ENCODE data around the gene SPATA31E1.
"Not testable (repeated sequence)": the region's sequence is repeated elsewhere in the genome, so short reads cannot be mapped to it uniquely, and the experiment has no call there.

SPATA31E1 gene

DNA sequence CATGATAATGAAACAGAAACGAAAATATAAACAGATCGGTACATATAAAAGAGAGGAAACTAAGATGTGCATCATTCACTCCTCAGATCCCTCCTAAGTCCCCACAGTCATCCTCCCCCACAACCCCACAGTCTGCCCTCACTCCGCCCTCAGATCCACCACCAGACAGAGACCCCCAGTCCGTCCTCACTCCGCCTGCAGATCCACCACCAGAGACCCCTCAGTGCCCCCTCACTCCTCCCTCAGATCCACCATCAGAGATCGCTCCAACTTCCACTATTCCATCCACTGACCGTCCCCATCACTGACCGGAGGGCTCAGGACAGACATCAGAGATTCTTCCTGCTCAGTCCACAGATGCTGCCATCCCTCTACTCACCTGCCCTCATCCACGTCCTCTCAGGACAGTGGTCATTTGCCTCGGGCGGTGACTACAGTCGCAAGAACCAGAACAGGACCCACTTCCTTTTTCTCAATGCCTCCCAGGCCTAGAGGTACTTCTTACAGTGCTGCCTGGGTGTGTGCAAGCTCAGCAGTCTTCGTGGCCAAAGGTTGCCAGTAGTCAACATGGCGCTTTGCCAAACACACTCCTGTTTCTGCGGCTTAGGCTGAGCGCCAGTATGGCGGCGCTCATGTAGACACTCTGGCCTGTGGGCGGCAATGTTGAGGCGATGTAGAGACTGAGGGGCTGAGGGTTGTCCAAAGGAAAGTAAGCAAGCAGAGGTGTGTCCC, 26.8 kb downstream of the SPATA31E1 start:
- Histone ChIP-seq H3F3A (ENCODE audit: insufficient read depth, low read length) (no peaks in the 10 kb centered on the region), H3K9ac (ENCODE audit: low read length) (no peak overlapping the region), H2AFZ (ENCODE audit: low read length) (no peak overlapping the region), H3K4me2 (ENCODE audit: low read length) (no peak overlapping the region), H3K4me3 (ENCODE audit: low read depth, low read length, poor library complexity, severe bottlenecking) (no peak overlapping the region), H3K4me1 (ENCODE audit: insufficient read depth, low read length, severe bottlenecking) (no peaks in the 10 kb centered on the region), H3K27ac (ENCODE audit: low read depth, low read length, poor library complexity, severe bottlenecking) (no peak overlapping the region), H3K9me2 (ENCODE audit: low read depth, low read length) (no peaks in the 10 kb centered on the region), H3K27me3 (ENCODE audit: insufficient read depth, low read length) (no peaks in the 10 kb centered on the region), H3K36me3 (ENCODE audit: insufficient read depth, low read length) (no peaks in the 10 kb centered on the region), H4K20me1 (ENCODE audit: insufficient read depth, low read length) (no peaks in the 10 kb centered on the region), H3K9me3 (ENCODE audit: low read length) (no peaks in the 10 kb centered on the region), H3K79me2 (ENCODE audit: insufficient read depth, low read length) (no peaks in the 10 kb centered on the region)
- TF ChIP-seq EZH2 (IDR thresholded peaks at IDR 0.05; ENCODE audit: borderline replicate concordance, low read length): no peak
- TF ChIP-seq, protein P1, sequence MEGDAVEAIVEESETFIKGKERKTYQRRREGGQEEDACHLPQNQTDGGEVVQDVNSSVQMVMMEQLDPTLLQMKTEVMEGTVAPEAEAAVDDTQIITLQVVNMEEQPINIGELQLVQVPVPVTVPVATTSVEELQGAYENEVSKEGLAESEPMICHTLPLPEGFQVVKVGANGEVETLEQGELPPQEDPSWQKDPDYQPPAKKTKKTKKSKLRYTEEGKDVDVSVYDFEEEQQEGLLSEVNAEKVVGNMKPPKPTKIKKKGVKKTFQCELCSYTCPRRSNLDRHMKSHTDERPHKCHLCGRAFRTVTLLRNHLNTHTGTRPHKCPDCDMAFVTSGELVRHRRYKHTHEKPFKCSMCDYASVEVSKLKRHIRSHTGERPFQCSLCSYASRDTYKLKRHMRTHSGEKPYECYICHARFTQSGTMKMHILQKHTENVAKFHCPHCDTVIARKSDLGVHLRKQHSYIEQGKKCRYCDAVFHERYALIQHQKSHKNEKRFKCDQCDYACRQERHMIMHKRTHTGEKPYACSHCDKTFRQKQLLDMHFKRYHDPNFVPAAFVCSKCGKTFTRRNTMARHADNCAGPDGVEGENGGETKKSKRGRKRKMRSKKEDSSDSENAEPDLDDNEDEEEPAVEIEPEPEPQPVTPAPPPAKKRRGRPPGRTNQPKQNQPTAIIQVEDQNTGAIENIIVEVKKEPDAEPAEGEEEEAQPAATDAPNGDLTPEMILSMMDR (IDR thresholded peaks at IDR 0.05; ENCODE audit: low read length): no peak

DNA sequence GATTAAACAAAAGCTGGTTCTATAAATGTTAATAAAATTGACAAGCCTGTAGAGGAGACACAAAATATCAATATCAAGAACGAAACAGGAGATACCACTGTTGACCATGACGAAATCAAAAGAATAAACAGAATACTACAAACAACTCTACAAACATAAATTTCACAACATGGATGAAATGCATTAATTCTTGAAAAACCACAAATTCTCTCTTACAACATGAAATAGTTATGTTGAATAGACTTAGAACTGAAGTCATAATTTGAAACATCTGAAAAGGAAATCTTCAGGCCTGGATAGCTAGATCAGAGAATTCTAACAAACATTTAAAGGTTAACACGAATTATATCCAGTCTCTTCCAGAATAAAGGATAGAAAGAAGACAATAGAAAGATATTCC, 28.1 kb downstream of the SPATA31E1 start:
- Histone ChIP-seq H3K9me2 (ENCODE audit: low read depth, low read length) (no peaks in the 10 kb centered on the region), H3K79me2 (ENCODE audit: insufficient read depth, low read length) (no peaks in the 10 kb centered on the region), H4K20me1 (ENCODE audit: insufficient read depth, low read length) (no peaks in the 10 kb centered on the region), H3K4me3 (ENCODE audit: low read depth, low read length, poor library complexity, severe bottlenecking) (no peak overlapping the region), H3K9me3 (ENCODE audit: low read length) (no peaks in the 10 kb centered on the region), H3K27me3 (ENCODE audit: insufficient read depth, low read length) (no peaks in the 10 kb centered on the region), H3K4me2 (ENCODE audit: low read length) (no peak overlapping the region), H3K9ac (ENCODE audit: low read length) (no peak overlapping the region), H2AFZ (ENCODE audit: low read length) (no peak overlapping the region), H3K27ac (ENCODE audit: low read depth, low read length, poor library complexity, severe bottlenecking) (no peak overlapping the region), H3K4me1 (ENCODE audit: insufficient read depth, low read length, severe bottlenecking) (no peaks in the 10 kb centered on the region), H3K36me3 (ENCODE audit: insufficient read depth, low read length) (no peaks in the 10 kb centered on the region), H3F3A (ENCODE audit: insufficient read depth, low read length) (no peaks in the 10 kb centered on the region)
- TF ChIP-seq, protein P1 (IDR thresholded peaks at IDR 0.05; ENCODE audit: low read length): no peak

DNA sequence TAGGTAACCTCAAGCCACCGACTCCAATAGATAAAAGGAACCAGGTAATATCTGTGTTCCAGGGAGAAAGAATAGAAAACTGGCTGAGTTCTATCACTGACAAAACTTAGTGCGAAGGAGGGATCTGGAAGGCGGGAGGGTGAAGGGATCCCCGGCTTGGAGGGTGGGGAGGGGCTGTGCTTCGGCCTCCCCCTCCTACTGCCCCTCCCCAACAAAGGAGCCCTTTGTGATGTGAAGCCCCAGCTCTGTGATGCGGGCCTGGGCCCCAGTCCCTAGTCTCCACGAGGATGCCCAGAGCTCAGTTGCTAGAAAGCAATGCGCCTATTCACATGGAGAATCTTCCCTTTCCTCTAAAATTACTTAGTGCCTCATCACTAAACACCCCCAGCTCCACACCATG, 35.0 kb downstream of the SPATA31E1 start, which contains the start of gene SPATA31C1:
TSS of gene SPATA31C1 (plus strand) at position 301 of the 400 bp plus-strand sequence.
- H3K36me3 ChIP-seq (ENCODE audit: insufficient read depth, low read length); H3K27me3 ChIP-seq (ENCODE audit: insufficient read depth, low read length); H4K20me1 ChIP-seq (ENCODE audit: insufficient read depth, low read length); H3F3A ChIP-seq (ENCODE audit: insufficient read depth, low read length); H3K4me1 ChIP-seq (ENCODE audit: insufficient read depth, low read length, severe bottlenecking); H3K9me3 ChIP-seq (ENCODE audit: low read length); H3K4me2 ChIP-seq (ENCODE audit: low read length); H3K79me2 ChIP-seq (ENCODE audit: insufficient read depth, low read length); H3K27ac ChIP-seq (ENCODE audit: low read depth, low read length, poor library complexity, severe bottlenecking); H3K9ac ChIP-seq (ENCODE audit: low read length); H3K4me3 ChIP-seq (ENCODE audit: low read depth, low read length, poor library complexity, severe bottlenecking); H3K9me2 ChIP-seq (ENCODE audit: low read depth, low read length); H2AFZ ChIP-seq (ENCODE audit: low read length): not testable (repeated sequence)

DNA sequence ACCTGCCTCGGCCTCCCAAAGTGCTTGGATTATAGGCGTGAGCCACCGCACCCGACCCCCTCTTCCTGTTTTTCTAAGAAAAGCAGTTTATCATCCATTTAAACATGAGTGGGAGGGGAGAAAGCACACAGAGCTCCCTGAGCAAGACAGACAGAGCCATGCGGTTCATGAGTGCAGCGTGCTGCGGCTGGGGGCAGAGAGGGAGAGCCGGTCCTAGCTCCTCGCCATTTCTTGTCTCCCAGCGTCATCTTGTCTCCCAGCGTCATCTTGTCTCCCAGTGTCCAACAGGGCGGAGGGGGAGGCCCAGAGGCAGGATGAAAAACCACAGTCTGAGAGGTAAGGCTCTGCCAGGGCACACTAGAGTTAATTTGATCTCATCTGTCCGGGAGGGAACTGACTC, 36.3 kb downstream of the SPATA31E1 start:
- H3K79me2 ChIP-seq (ENCODE audit: insufficient read depth, low read length); H4K20me1 ChIP-seq (ENCODE audit: insufficient read depth, low read length); H3K4me2 ChIP-seq (ENCODE audit: low read length); H3F3A ChIP-seq (ENCODE audit: insufficient read depth, low read length); H3K9me3 ChIP-seq (ENCODE audit: low read length); H3K36me3 ChIP-seq (ENCODE audit: insufficient read depth, low read length); H3K27me3 ChIP-seq (ENCODE audit: insufficient read depth, low read length); H3K9ac ChIP-seq (ENCODE audit: low read length); H3K27ac ChIP-seq (ENCODE audit: low read depth, low read length, poor library complexity, severe bottlenecking); H3K4me3 ChIP-seq (ENCODE audit: low read depth, low read length, poor library complexity, severe bottlenecking); H3K4me1 ChIP-seq (ENCODE audit: insufficient read depth, low read length, severe bottlenecking); H3K9me2 ChIP-seq (ENCODE audit: low read depth, low read length); H2AFZ ChIP-seq (ENCODE audit: low read length): not testable (repeated sequence)

DNA sequence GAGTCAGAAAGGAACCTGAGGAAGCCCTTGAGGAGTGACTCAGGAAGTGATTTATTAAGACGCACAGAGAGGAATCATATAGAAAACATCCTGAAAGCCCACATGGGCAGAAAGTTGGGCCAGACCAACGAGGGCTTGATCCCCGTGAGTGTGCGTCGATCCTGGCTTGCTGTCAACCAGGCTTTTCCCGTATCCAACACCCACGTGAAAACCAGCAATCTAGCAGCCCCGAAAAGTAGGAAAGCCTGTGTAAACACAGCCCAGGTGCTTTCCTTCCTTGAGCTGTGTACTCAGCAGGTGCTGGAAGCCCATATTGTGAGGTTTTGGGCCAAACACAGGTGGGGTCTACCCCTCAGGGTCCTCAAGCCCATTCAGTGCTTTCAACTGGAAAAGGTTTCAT, 38.9 kb downstream of the SPATA31E1 start:
- H3K9me3 ChIP-seq (ENCODE audit: low read length); H3K9me2 ChIP-seq (ENCODE audit: low read depth, low read length); H3K4me3 ChIP-seq (ENCODE audit: low read depth, low read length, poor library complexity, severe bottlenecking); H4K20me1 ChIP-seq (ENCODE audit: insufficient read depth, low read length); H3K4me1 ChIP-seq (ENCODE audit: insufficient read depth, low read length, severe bottlenecking); H2AFZ ChIP-seq (ENCODE audit: low read length); H3K27me3 ChIP-seq (ENCODE audit: insufficient read depth, low read length); H3K79me2 ChIP-seq (ENCODE audit: insufficient read depth, low read length); H3F3A ChIP-seq (ENCODE audit: insufficient read depth, low read length); H3K27ac ChIP-seq (ENCODE audit: low read depth, low read length, poor library complexity, severe bottlenecking); H3K9ac ChIP-seq (ENCODE audit: low read length); H3K4me2 ChIP-seq (ENCODE audit: low read length); H3K36me3 ChIP-seq (ENCODE audit: insufficient read depth, low read length): not testable (repeated sequence)

DNA sequence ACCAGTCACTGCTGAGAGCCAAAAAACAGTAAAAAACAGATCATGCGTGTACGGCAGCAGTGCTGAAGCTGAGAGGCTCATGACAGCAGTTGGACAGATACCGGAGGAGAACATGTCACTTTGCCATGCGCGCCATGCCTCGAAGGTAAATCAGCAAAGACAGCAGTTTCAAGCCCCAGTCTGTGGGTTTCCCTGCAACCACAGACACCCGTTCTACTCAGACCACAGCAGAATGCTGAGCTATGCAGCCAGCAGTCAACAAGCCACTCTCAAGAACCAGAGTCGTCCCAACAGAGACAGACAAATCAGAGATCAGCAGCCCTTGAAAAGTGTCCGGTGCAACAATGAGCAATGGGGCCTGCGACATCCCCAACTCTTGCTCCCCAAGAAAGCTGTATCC, 40.3 kb downstream of the SPATA31E1 start:
- not testable (repeated sequence) for H3K27ac ChIP-seq (ENCODE audit: low read depth, low read length, poor library complexity, severe bottlenecking); H3K9me3 ChIP-seq (ENCODE audit: low read length); H4K20me1 ChIP-seq (ENCODE audit: insufficient read depth, low read length); H3F3A ChIP-seq (ENCODE audit: insufficient read depth, low read length); H3K9me2 ChIP-seq (ENCODE audit: low read depth, low read length); H2AFZ ChIP-seq (ENCODE audit: low read length); H3K4me1 ChIP-seq (ENCODE audit: insufficient read depth, low read length, severe bottlenecking); H3K36me3 ChIP-seq (ENCODE audit: insufficient read depth, low read length); H3K9ac ChIP-seq (ENCODE audit: low read length); H3K4me2 ChIP-seq (ENCODE audit: low read length); H3K79me2 ChIP-seq (ENCODE audit: insufficient read depth, low read length); H3K4me3 ChIP-seq (ENCODE audit: low read depth, low read length, poor library complexity, severe bottlenecking); H3K27me3 ChIP-seq (ENCODE audit: insufficient read depth, low read length)

Data from OCI-LY1 (cell line).